HCT116 (cell line): ENCODE results near the gene HUS1. TPM values are rescaled to one million over a fixed set of nuclear protein-coding genes. Genes with fewer than 3 reads are reported as not detected.

Source experiments
- ATAC-seq: fragments of 200-7000 bp; cut with Tn5 transposase; 2 replicates; pipeline ENCODE4 v1.9.1; 2020; ENCODE audit warnings: mild to moderate bottlenecking, moderate library complexity
- BruUV-seq: library from RNA; stranded (reverse); fragments of 400-500 nt; replicated peaks from 2 replicates; lab custom pipeline; 2021; lab: Mats Ljungman, UMichigan
- CTCF ChIA-PET: fragments of 300-600 bp; sonication (Branson Sonifier 250); formaldehyde crosslinking; loops from one replicate; lab custom pipeline; 2021; ENCODE audit warnings: antibody characterized with exemption; lab: Charles Lee
- POLR2A ChIA-PET: fragments of 300-600, 350-600 bp; sonication (Branson Sonifier 250); formaldehyde crosslinking; loops from one replicate; lab custom pipeline; 2021; ENCODE audit warnings: antibody characterized with exemption; lab: Charles Lee
- RAD21 ChIA-PET, 2 experiments: fragments of 300-600 bp; sonication (Branson Sonifier 250); formaldehyde crosslinking; loops; one replicate each; lab custom pipeline; 2023; ENCODE audit warnings: low total read pairs in 2 of 2; ENCODE audit not compliant: uncharacterized antibody in 2 of 2, unreplicated experiment in 2 of 2, low non-redundant PET in 1 of 2; lab: Charles Lee
- DNase-seq: peaks from one replicate; pipeline ENCODE4 v3.0.0-alpha.2; 2010; ENCODE audit warnings: low read depth, low spot score
- H2AFZ ChIP-seq: fragments of 200-600 bp; shearing (Covaris generic), sonication (generic); 2 replicates; pipeline ENCODE4 v1.6.1; 2017; ENCODE audit warnings: low read depth, mixed run types, mixed read lengths, antibody characterized with exemption, low read length; ENCODE audit not compliant: poor library complexity, severe bottlenecking
- H3K27ac ChIP-seq: 2 replicates; pipeline ENCODE4 v1.5.1; 2012; ENCODE audit warnings: low read depth, low read length
- H3K27me3 ChIP-seq: fragments of 200-600 bp; sonication (generic); 2 replicates; pipeline ENCODE4 v1.6.1; 2016; ENCODE audit warnings: mixed run types, low read length, mixed read lengths; ENCODE audit not compliant: insufficient read depth
- H3K36me3 ChIP-seq, 2 experiments: fragments of 200-500 bp in 1 of 2; fragments of 200-600 bp in 1 of 2; sonication (Bioruptor generic) in 1 of 2; sonication (generic) in 1 of 2; 2 replicates each; pipeline versions ENCODE4 v1.5.1 to v1.6.1; 2014 to 2016; ENCODE audit warnings: low read length in 2 of 2, inconsistent platforms in 1 of 2, mixed read lengths in 1 of 2, mixed run types in 1 of 2; ENCODE audit not compliant: insufficient read depth in 2 of 2, control insufficient read depth in 1 of 2
- H3K4me1 ChIP-seq, 2 experiments: fragments of 200-600 bp in 1 of 2; sonication (generic) in 1 of 2; 2 replicates each; pipeline versions ENCODE4 v1.5.1 to v1.6.1; 2012 to 2017; ENCODE audit warnings: low read length in 2 of 2, inconsistent platforms in 1 of 2, mild to moderate bottlenecking in 1 of 2, mixed read lengths in 1 of 2, mixed run types in 1 of 2, moderate library complexity in 1 of 2; ENCODE audit not compliant: insufficient read depth in 2 of 2, control insufficient read depth in 1 of 2
- H3K4me2 ChIP-seq: fragments of 200-600 bp; sonication (generic); 2 replicates; pipeline ENCODE4 v1.6.1; 2017; ENCODE audit warnings: mixed run types, low read length, mixed read lengths
- H3K4me3 ChIP-seq, 2 experiments: fragments of 200-600 bp in 1 of 2; sonication (generic) in 1 of 2; replicated peaks in 1 of 2; 2 replicates each; pipeline ENCODE4 v1.5.1; 2011 to 2016; ENCODE audit warnings: low read length in 2 of 2, control low read depth in 1 of 2, low read depth in 1 of 2, mild to moderate bottlenecking in 1 of 2, mixed read lengths in 1 of 2, mixed run types in 1 of 2
- H3K79me2 ChIP-seq: fragments of 200-600 bp; sonication (generic); 2 replicates; pipeline ENCODE4 v1.6.1; 2017; ENCODE audit warnings: mild to moderate bottlenecking, mixed run types, low read length, moderate library complexity, mixed read lengths; ENCODE audit not compliant: insufficient read depth
- H3K9ac ChIP-seq: fragments of 200-600 bp; sonication (generic); 2 replicates; pipeline ENCODE4 v1.6.1; 2016; ENCODE audit warnings: low read length, mixed read lengths
- H3K9me2 ChIP-seq: fragments of 200-600 bp; sonication (generic), shearing (Covaris generic); 2 replicates; pipeline ENCODE4 v1.6.1; 2017; ENCODE audit warnings: mixed run types, mild to moderate bottlenecking, moderate library complexity; ENCODE audit not compliant: insufficient read depth
- H3K9me3 ChIP-seq, 2 experiments: fragments of 200-500 bp in 1 of 2; fragments of 200-600 bp in 1 of 2; sonication (Bioruptor generic) in 1 of 2; sonication (generic) in 1 of 2; 2 replicates each; pipeline ENCODE4 v1.6.1; 2014 to 2017; ENCODE audit warnings: low read length in 2 of 2, mixed read lengths in 2 of 2, inconsistent platforms in 1 of 2, low read depth in 1 of 2, mild to moderate bottlenecking in 1 of 2, mixed run types in 1 of 2, moderate library complexity in 1 of 2; ENCODE audit not compliant: control insufficient read depth in 1 of 2, insufficient read depth in 1 of 2
- H4K20me1 ChIP-seq: fragments of 200-600 bp; sonication (generic), shearing (Covaris generic); 2 replicates; pipeline ENCODE4 v1.6.1; 2017; ENCODE audit warnings: mixed run types, mild to moderate bottlenecking, moderate library complexity; ENCODE audit not compliant: insufficient read depth
- CBX3 ChIP-seq: IDR thresholded peaks from 2 replicates; pipeline ENCODE4 v1.6.1; 2012; ENCODE audit warnings: low read depth
- CEBPB ChIP-seq: IDR thresholded peaks from 2 replicates; pipeline ENCODE4 v1.6.1; 2012; ENCODE audit warnings: low read depth
- ELF1 ChIP-seq: IDR thresholded peaks from 2 replicates; pipeline ENCODE4 v1.6.1; 2012; ENCODE audit warnings: low read depth, borderline replicate concordance
- EZH2phosphoT487 ChIP-seq: fragments of 200-600 bp; IDR thresholded peaks from 2 replicates; pipeline ENCODE4 v1.6.1; 2018; ENCODE audit warnings: antibody characterized with exemption, borderline replicate concordance
- FOSL1 ChIP-seq: IDR thresholded peaks from 2 replicates; pipeline ENCODE4 v1.6.1; 2012; ENCODE audit warnings: low read depth
- POLR2A ChIP-seq: IDR thresholded peaks from 2 replicates; pipeline ENCODE4 v1.7.0; 2011; ENCODE audit warnings: borderline replicate concordance; ENCODE audit not compliant: insufficient read depth, insufficient read length; ENCODE audit errors: extremely low read depth
- POLR2AphosphoS5 ChIP-seq: IDR thresholded peaks from 2 replicates; pipeline ENCODE4 v1.6.1; 2011; ENCODE audit warnings: mild to moderate bottlenecking, low read depth, low read length, moderate library complexity
- RAD21 ChIP-seq: IDR thresholded peaks from 2 replicates; pipeline ENCODE4 v1.6.1; 2012; ENCODE audit warnings: low read depth, mild to moderate bottlenecking
- SIN3A ChIP-seq: IDR thresholded peaks from 2 replicates; pipeline ENCODE4 v1.6.1; 2012; ENCODE audit warnings: low read depth
- TCF7L2 ChIP-seq: IDR thresholded peaks from 2 replicates; pipeline ENCODE4 v1.7.0; 2011; ENCODE audit warnings: borderline replicate concordance, inconsistent platforms; ENCODE audit not compliant: insufficient read depth, insufficient read length; ENCODE audit errors: extremely low read depth
- YY1 ChIP-seq: IDR thresholded peaks from 2 replicates; pipeline ENCODE4 v1.6.1; 2011; ENCODE audit warnings: low read length, low read depth, moderate library complexity, mild to moderate bottlenecking; ENCODE audit not compliant: insufficient replicate concordance; ENCODE audit errors: extremely low read depth
- ZNF274 ChIP-seq: fragments of 200-500 bp; sonication (Bioruptor generic); IDR thresholded peaks from 2 replicates; pipeline ENCODE4 v1.6.1; 2014; ENCODE audit warnings: mild to moderate bottlenecking, low read depth, low read length, inconsistent platforms
- intact Hi-C: fragments of 100-400 bp; cut with micrococcal nuclease; formaldehyde crosslinking; loops from 2 replicates; pipeline ENCODE4 v1.10.0; 2022
- total RNA-seq: library from RNA; stranded (reverse); gene quantifications from one replicate; pipeline ENCODE4 v1.2.1, GENCODE V29; 2021; ENCODE audit not compliant: unreplicated experiment
- TF ChIP-seq, protein P1 (sequence below): IDR thresholded peaks from 2 replicates; pipeline ENCODE4 v1.6.1; 2012
- TF ChIP-seq, protein P2 (sequence below): IDR thresholded peaks from 2 replicates; pipeline ENCODE4 v1.6.1; 2012; ENCODE audit warnings: low read depth
- TF ChIP-seq, protein P3 (sequence below): IDR thresholded peaks from 2 replicates; pipeline ENCODE4 v1.6.1; 2011; ENCODE audit warnings: mild to moderate bottlenecking, low read length, moderate library complexity; ENCODE audit not compliant: insufficient replicate concordance; ENCODE audit errors: extremely low read depth
- TF ChIP-seq, protein P4 (sequence below): IDR thresholded peaks from 2 replicates; pipeline ENCODE4 v1.6.1; 2012

Gene HUS1
- total RNA-seq, 1 experiment from 2014 or later = 30.0 TPM

DNA sequence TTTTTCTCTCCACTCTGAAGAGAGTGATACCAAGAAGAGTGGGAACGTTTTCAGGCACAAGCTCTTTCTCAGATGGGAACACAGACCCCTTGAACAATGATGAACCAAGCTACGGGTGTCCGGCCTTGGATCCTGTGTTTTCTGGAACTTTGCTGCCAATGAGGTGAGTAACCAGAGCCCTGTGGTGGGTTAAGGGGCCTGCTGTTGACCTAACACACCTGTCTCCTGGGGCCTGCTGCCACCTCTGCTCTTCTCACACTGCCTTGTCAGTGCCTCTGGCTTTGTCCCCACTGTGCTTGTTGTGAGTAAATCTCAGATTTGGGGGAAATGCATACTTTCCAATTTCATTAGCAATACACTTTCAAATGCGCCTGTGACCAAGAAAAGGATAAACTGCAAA is 29.7 kb downstream of the HUS1 start:
- Histone ChIP-seq H2AFZ (no peak overlapping the region), H3K27ac (no peak overlapping the region), H3K27me3 (no peaks in the 10 kb centered on the region), H3K4me1 (no peaks in the 10 kb centered on the region), H3K4me3 (no peak overlapping the region), H3K36me3 (no peaks in the 10 kb centered on the region), H3K79me2 (no peaks in the 10 kb centered on the region), H3K9me3 (no peaks in the 10 kb centered on the region), H3K9ac (no peak overlapping the region), H4K20me1 (no peaks in the 10 kb centered on the region), H3K9me2 (no peaks in the 10 kb centered on the region), H3K4me2 (no peak overlapping the region)
- intact Hi-C loops = loop anchor here (10.0 kb wide), 1 partner anchor 1905 kb away; no protein-coding TSS in a partner anchor
- ChIA-PET RAD21 (no interaction called here), POLR2A (no interaction called here), CTCF (no interaction called here)
- no peak for TF ChIP-seq ZNF274
- no peak for TF ChIP-seq CEBPB
- no peak for TF ChIP-seq SIN3A
- TF ChIP-seq RAD21 = no peak
- no peak for TF ChIP-seq YY1
- TF ChIP-seq, protein P1, sequence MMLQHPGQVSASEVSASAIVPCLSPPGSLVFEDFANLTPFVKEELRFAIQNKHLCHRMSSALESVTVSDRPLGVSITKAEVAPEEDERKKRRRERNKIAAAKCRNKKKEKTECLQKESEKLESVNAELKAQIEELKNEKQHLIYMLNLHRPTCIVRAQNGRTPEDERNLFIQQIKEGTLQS = no peak
- TF ChIP-seq ELF1 = no peak
- TF ChIP-seq TCF7L2 = no peak
- TF ChIP-seq FOSL1 = no peak
- TF ChIP-seq, protein P2, sequence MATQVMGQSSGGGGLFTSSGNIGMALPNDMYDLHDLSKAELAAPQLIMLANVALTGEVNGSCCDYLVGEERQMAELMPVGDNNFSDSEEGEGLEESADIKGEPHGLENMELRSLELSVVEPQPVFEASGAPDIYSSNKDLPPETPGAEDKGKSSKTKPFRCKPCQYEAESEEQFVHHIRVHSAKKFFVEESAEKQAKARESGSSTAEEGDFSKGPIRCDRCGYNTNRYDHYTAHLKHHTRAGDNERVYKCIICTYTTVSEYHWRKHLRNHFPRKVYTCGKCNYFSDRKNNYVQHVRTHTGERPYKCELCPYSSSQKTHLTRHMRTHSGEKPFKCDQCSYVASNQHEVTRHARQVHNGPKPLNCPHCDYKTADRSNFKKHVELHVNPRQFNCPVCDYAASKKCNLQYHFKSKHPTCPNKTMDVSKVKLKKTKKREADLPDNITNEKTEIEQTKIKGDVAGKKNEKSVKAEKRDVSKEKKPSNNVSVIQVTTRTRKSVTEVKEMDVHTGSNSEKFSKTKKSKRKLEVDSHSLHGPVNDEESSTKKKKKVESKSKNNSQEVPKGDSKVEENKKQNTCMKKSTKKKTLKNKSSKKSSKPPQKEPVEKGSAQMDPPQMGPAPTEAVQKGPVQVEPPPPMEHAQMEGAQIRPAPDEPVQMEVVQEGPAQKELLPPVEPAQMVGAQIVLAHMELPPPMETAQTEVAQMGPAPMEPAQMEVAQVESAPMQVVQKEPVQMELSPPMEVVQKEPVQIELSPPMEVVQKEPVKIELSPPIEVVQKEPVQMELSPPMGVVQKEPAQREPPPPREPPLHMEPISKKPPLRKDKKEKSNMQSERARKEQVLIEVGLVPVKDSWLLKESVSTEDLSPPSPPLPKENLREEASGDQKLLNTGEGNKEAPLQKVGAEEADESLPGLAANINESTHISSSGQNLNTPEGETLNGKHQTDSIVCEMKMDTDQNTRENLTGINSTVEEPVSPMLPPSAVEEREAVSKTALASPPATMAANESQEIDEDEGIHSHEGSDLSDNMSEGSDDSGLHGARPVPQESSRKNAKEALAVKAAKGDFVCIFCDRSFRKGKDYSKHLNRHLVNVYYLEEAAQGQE = no peak
- no peak for TF ChIP-seq EZH2phosphoT487
- TF ChIP-seq, protein P3, sequence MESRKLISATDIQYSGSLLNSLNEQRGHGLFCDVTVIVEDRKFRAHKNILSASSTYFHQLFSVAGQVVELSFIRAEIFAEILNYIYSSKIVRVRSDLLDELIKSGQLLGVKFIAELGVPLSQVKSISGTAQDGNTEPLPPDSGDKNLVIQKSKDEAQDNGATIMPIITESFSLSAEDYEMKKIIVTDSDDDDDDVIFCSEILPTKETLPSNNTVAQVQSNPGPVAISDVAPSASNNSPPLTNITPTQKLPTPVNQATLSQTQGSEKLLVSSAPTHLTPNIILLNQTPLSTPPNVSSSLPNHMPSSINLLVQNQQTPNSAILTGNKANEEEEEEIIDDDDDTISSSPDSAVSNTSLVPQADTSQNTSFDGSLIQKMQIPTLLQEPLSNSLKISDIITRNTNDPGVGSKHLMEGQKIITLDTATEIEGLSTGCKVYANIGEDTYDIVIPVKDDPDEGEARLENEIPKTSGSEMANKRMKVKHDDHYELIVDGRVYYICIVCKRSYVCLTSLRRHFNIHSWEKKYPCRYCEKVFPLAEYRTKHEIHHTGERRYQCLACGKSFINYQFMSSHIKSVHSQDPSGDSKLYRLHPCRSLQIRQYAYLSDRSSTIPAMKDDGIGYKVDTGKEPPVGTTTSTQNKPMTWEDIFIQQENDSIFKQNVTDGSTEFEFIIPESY = no peak
- TF ChIP-seq POLR2AphosphoS5 = no peak
- no peak for TF ChIP-seq CBX3
- TF ChIP-seq POLR2A = no peak
- TF ChIP-seq, protein P4, sequence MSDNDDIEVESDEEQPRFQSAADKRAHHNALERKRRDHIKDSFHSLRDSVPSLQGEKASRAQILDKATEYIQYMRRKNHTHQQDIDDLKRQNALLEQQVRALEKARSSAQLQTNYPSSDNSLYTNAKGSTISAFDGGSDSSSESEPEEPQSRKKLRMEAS = no peak
- BruUV-seq = no TSS peak
- no peak for ATAC-seq
- DNase-seq = no peak
